T-helper 9 cell (primary cell): ENCODE data around the gene MAP4K2.

Experiments
- DNase-seq: peaks from one replicate; pipeline ENCODE4 v3.0.0-alpha.2; 2020

The MAP4K2 gene

DNA sequence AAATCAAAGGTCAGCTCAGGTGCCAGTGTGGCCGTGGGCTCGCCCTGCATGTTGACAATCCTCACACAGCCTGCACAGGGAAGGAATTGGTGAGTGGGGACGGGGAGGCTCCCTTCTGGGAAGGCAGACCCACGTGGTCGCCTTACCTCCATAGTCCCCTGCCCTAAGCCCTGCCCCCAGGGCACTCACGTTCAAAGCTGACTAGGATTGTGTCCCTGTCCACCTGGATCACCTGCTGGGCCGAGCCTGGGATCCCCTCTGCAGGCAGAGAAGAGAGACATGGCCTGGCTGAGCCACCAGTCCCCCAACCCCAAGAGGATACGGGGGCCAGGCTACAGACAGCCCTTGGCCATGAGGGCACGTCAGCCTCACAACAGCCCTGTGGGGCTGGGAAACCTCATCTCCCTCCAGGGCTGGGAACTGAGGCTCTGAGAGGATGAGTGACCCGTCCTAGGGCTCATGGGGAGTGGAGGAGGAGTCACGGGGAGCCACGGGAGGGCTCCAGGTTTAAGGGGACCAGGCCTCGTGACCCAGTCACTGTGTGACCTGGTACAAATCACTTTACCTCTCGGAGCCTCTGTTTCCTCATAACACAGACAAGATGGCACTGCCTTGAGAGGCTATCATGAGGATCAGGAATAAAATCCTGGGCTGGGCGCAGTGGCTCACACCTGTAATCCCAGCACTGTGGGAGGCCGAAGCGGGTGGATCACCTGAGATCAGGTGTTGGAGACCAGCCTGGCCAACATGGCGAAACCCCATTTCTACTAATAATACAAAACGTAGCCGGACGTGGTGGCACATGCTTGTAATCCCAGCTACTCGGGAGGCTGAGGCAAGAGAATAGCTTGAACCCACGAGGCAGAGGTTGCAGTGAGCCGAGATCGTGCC, 12.6 kb downstream of the MAP4K2 start:
- no peak for DNase-seq

DNA sequence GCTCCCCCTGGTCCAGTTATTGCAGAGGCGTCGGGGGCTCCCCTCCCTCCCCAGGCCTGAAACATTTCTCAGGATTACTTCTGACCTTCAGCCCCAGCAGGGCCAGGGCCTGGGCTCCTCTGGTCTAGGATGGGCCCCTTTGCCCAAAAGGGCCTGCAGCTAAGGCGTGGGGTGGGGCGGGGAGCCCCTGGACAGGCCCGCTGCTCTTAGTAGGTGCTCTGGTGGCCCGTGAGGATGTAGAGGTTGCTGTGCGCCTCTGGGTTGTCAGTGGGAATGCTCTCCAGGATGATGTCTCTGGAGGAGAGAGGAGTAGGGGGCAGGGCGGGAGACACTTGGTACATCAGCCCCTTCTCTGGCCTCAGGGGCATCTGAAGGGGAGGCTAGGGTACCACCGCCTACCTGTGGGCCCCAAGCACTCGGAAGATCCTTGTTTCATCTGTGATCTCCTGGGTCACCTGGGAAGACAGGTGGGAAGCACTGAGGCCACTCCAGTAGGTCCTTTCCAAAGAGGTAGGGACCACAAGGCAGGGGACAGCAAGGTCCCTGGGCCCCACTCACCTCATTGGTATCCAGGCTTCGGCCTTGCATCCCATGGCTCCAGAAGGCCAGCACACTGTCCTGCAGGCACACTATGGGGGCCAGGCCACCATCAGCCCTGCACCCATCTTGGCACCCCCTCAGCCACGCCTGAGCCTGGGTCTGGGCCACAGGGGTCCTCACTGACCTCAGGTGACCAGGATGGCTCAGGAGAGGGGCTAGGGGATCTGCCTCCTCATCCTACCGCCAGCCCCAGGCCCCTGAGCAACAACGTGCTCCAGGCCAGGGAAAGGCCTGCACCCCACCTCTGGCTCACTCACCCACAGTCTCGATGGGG, 13.4 kb downstream of the MAP4K2 start:
- DNase-seq: no peak

DNA sequence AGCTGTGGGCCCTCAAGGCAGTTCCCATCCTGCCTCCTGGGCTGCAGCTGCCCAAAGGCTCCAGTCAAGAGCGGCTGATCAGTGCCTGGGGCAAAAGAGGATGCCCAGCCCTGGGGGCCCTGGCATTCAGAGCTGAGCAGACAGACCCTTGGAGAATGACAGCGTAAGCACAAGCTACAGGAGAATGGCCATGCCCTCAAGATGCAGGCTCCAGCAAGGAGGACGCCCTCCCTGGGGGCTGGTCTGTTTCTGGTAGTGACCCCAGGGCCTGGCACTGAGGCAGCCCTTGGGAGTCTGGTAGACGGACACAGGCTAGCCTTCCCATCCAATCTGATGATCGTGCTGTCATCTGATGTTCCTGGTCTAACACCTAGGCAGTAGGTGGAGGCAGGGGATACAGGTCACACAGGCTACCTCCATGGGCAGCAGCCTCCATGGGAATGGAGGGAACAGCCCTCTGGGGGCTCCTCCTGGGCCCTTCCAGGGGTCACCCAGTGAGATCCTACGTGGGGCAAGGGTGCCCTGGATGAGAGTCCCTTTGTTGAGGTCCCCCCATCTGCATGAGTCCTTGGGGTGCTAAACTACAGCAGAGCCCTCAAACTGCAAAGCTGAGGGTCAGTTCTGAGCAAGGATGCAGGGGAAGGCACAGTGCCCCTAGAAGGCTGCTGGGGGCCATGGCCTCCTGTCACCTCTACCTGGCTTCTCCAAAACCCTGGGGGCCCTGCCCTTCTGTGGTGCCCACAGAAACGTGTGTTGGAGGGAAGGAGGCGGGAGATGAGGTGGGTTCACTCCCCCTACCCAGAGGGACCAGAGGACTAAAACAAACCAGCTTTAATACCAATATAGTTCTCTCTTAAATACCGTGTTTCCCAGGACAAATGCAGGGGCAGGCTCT, 14.4 kb downstream of the MAP4K2 start:
- no peak for DNase-seq

DNA sequence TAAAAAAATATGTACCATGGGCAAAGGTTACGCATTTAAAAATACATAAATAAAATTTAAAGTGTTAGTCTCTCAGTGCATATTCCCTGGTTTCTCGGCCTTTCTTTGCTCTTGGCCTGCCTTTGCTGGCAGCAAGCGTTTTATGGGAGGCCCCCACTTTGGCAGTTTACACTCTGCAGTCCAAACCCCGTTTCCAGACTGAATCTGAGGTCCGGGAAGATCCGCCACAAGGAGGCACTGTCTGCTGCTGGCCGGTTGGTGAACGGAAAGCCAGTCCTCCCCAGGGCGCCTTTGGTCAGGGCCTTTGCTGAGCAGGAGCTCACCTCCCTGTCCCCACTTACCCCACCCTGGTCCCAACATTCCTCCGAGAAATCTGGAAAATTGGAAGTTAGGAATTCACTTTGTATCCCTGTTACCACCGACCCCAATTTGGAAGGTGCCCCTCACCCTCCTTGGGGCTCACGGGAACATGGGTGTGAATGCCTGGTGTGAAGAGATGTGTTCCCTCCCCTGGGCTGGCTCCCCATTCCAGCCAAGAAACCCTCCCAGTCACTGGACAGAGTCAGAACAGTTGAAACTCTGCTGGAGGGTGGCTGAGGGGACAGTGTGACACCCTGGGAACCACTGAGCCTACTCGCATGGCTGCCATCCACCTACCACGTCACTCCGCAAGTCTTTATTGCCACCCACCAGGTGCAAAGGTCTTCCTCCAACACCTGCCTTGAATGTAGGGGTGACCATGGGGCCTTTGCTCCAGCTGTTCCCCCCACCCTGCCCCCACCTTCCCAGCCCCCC, 15.3 kb downstream of the MAP4K2 start:
- peak; percentile 51 for DNase-seq

DNA sequence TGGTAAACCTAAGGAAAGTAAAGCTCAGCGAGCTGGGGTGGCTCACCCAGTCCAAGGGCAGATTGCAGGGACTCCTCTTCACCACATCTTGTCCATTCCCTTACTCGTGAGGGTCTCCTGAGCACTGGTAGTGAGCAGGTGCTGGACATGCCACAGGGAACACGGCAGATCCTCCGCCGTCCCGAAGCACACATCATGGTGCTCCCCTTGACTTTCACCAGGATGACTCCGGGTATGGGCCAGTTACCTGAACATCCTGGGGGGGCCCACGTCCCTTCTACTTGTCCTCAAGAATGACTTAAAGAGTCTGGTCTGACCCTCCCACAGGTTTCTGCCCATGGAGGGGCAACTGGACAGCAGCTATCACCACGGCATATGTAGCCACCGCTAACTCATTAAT, 16.7 kb downstream of the MAP4K2 start:
- no peak for DNase-seq

DNA sequence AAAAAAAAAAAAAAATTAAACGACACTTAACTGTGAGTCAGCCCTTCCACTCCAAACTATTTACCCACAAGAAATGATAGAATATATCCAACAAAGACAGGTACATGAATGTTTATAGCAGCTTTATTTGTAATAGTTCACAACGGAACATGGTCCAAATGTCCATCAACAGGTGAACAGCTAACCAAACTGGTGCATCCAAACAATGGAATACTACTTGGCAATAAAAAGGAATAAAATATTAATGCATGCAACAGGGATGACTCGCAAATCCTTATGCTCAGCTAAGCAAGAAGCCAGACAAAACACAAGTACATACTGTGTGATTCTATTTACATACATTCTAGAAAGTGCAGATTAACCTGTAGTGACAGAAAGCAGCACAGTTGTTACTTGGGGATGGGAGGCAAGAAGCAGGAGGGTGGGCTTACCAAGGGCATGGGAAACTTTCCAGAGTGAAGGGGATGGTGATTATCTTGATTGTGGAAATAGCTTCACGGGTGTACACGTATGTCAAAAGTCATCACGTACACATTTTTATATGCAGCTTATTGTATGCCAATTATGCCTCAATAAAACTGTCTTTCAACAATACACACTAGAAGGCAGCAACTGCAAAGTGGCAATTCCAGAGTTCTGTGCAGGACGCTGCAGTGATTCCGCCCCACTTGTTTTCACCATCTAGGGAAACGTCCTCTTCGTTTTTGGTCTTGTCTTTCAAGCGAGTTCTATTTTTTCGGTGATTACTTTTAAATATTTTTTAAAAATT, 18.0 kb downstream of the MAP4K2 start:
- DNase-seq: no peak

DNA sequence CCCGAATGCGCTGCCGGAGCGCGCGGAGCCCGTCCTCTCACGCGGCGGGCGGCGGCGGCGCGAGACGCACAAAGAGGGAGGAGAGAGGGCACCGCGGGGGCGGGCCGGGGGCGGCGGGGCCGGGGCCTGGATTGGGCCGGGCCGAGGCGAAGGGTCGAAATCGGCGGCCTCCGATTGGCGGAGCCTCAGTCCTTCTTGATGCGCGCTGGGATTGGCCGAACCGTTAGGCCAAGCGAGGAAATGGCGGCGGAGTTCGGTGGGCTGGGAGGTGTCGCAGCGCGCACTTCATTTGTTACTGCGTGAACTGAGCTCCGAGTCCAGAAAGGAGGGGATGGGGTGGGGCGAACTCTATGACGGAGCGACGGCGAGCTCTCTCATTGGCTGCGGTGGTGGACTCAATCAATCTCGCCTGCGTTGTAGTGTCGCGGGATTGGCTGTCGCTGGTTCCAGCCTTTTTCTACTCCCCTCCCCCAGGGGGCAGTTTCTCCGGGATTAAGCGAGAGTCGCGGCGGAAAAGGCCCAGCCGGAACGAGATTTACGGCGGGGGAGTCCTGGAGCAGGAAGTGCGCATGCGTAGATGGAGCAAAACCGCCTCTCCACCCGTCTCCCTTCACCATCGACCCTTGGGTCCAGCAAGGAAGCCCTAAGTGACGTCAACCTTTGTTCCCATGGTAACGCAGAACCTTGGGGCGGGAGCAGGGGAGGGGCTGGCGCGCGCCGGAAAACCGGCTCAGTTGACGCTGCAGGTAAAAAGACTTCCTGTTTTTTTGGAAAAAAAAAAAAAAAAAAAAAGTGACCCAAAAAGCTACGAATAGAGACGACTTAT, 24.3 kb downstream of the MAP4K2 start, which contains the start of gene SF1:
SF1 (minus strand) TSS at position 70 of the 826 bp plus-strand sequence. CDS start 150 bp downstream, outside the sequence.
- DNase-seq: peak; percentile 96

DNA sequence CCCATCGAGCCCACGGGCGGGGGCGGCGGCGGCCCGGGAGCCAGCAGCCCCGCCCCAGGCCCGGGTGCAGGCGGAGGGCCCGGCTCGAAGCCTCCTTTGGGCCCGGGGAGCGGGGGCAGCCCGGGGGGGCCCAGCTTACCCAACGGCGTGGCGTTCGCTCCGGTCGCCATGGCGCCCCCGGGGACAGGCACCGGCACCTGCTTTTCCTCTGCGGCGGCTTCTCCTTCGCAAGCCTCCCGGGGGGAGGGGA, 24.9 kb downstream of the MAP4K2 start:
- no peak for DNase-seq

DNA sequence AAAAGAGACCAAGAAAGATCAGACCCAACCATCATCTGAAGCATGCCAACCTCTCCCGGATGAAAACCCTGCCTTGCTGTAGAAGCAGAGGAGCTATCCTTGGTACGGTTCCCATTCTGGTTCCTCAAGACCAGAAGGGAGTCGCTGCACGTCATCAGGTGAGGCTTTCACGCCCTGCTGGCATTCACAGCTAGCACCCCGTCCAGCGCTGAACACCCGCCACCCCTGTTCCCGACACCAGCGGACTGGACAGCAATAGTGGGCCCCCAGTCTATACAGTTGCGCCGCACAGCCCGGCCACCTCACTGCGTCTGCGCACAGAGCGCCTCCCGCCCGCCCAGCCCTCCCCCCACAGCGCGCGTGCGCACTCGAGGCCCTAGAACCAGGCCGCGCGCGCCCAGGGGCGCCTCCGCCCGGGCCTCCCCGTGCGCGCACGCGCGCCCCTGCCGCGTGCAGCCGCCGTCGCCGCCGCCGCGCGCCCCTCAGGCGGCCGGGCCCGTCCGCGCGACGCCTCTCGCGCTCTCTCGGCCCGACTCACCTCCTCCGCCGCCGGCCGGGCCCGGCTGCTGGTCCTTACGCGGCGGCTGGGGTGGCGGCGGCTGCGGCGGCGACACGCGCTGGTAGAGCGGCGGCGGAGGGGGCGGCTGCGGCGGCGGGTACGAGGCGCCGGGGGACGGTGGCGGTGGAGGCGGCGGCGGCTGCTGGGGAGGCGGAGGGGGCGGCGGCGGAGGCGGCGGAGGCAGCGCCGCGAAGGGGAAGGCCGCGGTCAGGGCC, 25.4 kb downstream of the MAP4K2 start:
- DNase-seq: peak; percentile 78

DNA sequence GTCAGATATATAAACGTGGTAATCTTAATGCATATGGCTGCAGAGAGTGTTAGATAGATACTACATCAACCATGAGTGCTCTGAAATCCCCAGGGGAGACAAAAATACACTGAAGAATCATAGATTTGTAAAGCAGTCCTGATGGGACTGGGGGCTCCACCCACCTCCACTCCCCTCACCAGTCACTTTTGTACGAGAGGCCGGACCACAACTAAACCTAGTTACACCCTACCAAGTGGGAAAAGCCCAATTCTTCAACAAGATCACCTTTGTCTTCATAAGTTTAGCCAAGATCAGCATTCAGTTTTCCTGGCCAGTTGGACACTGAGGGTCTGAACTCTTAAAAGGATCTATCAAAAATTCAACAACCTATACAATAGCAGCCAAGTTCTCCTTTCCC, 26.1 kb downstream of the MAP4K2 start:
- DNase-seq: no peak

DNA sequence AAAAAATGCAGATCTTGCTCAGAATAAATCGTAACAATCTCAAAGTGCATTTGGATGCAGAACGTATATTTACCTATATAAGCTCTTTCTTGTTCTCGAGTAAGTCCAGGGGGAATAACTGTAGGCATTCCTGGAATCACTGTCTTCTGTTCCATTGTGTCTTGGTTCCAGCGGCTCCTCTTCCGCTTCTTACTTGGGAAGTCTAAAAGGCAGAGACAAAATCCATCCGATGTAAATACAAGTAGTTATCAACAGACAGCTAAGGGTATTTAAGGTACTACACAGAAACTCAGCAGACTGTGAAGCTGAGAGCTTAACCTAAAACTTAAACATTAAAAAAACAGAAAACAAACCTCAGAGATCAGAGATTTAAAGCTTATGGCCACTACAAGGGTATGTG, 26.6 kb downstream of the MAP4K2 start:
- DNase-seq: no peak

DNA sequence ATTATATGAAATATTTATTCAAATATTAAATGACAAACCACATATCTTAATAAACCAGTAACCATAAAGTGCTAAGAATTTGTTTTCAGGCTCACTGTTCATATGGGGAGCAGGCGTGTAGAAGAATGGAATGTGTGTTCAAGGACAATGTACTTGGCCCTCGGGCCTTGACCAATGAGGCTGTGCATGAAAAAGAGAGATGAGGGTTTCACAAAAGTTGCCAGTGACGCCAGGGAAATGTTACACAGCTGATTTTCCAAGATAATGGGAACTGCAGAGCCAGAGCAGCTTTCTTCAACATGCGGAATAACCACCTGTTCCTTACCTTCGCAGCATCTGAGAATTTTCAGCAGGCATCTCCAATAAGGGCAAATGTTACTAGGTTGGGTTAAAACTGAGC, 28.9 kb downstream of the MAP4K2 start:
- DNase-seq: no peak

DNA sequence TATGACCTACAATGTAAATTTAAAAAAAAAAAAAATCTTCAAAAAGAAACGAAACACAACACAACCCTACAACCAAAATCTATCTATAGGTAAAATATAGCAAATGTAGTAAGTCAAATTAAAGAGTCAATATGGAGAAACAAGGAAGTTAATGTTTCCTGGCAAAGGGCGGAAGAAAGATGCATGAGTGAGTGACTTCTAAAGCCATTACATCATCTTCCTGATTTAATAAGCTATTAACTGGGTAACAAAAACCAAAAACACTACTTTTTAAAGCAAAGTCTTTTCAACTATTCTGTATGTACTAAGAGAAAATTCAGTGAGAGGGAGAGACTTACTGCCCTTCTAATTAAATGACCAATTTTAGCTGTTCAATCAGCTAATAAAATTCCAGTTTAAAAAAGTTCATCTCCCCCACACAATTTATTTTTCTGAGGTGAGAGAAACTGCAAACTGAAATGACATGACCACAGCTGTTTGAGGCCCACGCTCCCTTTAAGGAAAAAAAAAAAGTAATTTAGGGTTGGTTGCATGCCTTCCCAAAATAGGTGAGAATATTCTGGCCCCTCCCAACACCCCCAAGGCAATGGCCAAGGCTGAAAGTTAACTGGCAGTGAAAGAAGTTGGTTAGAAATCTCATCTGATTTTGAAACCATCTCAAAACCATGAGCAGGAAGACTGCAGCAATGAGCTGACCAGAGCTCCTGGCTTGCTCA, 30.6 kb downstream of the MAP4K2 start:
- no peak for DNase-seq

DNA sequence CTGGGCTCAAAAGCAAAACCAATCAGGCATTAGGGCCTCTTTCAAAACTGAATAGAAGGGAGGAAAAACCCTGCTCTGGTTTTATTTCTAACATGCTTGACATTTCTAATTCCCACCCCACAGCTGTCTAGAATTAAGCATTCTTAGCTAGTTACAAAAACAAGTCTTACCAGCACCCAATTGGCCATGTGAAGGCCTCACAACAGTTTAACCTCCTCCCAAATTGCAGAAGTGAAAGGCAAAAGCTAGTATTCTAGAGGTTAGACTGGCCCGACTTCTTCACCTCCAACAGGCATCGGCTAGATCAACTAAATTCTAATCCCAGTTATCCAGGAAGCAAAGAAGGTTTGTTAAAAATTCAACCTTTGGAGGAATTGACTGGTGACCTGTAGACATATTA, 31.2 kb downstream of the MAP4K2 start:
- no peak for DNase-seq

DNA sequence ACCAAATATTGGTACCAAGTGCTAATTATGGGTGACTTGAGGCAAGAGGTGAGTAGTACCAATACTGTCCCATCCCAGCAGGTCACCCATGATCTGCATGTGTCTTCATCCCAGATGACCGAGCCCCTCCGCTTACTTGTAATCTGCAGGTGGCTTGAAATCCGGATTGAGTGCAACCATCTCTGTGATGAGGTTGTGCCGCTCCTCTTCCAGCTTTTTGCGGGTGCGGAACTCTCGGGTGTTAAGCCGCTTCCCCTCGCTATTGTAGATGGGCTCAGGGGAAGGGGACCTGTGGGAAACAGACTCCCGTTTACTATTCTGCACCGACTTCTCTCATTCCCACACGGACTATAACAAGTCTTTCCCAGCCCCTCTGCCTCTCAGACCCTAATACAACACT, 32.9 kb downstream of the MAP4K2 start:
- DNase-seq: no peak

DNA sequence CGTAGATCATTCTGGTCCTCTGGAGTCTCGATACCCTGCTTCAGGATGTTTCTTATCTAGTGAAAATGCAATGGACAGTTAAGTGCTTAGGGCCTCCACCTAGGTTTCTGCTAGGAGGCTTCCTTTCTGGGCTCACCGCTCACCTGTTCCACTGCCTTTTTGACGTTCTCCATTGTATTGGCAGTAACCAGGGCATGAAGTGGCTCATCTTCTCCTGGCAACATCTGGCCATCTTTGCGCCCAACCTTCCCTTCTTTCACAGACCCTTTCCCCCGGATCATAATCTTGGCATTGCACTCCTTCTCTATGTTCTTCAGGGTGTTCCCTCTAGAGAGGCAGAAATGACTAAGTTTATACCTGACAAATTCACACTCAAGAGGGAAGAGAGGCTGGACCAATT, 33.7 kb downstream of the MAP4K2 start:
- no peak for DNase-seq

DNA sequence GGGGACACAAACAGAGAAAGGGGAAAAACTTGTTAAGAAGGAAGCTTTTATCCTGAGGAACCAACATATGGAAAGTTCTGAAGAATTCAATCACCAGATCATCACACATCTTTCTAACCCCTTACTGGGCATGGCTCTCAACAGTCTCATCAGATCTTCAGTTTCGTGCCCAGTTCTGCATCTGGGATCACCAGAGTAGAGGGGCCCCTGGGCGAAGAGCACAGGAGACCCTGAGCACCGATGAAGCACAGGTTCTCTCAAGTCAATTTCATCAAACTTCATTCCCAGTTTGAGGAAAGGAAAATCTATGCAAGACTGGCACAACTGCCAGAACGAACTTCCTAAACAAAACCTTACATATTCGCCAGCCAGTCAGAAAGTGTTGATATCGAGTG, 34.7 kb downstream of the MAP4K2 start:
- no peak for DNase-seq

DNA sequence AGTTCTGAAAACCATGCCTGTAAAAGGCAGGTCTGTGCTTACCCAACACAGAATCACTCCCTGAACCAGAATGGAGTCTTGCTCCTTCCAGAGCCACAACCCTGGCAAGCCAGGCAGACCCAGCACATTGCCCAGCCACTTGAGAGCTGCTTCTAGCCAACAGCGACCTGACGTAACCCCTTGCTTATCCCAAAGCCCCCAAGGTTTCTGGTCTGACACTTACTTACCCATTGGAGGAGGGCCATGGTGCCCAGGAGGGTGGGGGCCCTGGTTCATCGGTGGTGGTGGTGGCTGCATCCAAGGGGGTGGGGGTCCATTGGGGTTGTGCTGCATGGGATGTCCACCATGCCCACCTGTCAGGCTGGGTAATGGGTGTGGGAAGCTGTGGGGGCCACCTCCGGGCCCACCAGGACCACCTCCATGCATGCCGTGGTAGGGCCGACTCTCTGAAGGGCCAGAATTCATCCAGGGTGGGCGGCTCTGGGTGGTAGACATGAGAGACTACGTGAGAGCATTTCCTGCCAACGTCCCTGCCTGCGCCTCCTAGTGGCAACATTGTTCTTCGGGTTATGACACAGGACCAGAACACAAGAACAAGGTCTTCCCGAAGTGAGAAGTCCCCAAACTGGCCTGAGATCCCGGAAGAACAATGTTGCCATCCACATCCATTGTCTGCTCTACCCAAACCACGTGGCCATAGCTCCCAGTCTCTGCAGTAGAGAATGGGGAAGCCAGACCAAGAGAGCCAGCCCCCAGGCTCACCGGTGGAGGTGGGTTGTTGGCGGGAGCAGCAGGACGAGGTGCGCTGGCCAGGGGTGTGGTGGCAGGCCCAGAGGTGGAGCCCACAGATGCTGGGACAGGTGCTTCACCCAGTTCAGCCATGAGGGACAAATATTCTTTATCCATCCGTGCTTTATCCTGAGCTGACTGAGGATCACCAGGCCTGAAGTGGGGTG, 35.4 kb downstream of the MAP4K2 start:
- DNase-seq: peak; percentile 85
